ENCODE measurements around the gene LAYN.

LAYN gene

GRCh38 chr11:111548525-111548924, 8.0 kb downstream of the LAYN start:
- TF ChIP-seq CTCF (IDR thresholded peaks at IDR 0.05; ENCODE audit: low read length, missing control alignments), result no peak
- no peak for DNase-seq (ENCODE audit: low read depth)
- H3K4me3 ChIP-seq (replicated peaks; ENCODE audit: low read depth, low read length), result no peak overlapping the region

- no peak for DNase-seq (ENCODE audit: low read depth)
- TF ChIP-seq CTCF (IDR thresholded peaks at IDR 0.05; ENCODE audit: low read length, missing control alignments), result no peak
- H3K4me3 ChIP-seq (replicated peaks; ENCODE audit: low read depth, low read length), result no peak overlapping the region
Observed at GRCh38 chr11:111549196-111549868, 8.8 kb downstream of the LAYN start.

- H3K4me3 ChIP-seq (replicated peaks; ENCODE audit: low read depth, low read length), result no peak overlapping the region
- DNase-seq (ENCODE audit: low read depth), result no peak
- TF ChIP-seq CTCF (IDR thresholded peaks at IDR 0.05; ENCODE audit: low read length, missing control alignments), result no peak
Observed at GRCh38 chr11:111549869-111550203, 9.3 kb downstream of the LAYN start.

GRCh38 chr11:111550258-111550657, 9.7 kb downstream of the LAYN start:
- no peak overlapping the region for H3K4me3 ChIP-seq (replicated peaks; ENCODE audit: low read depth, low read length)
- no peak for DNase-seq (ENCODE audit: low read depth)
- TF ChIP-seq CTCF (IDR thresholded peaks at IDR 0.05; ENCODE audit: low read length, missing control alignments), result no peak

- H3K4me3 ChIP-seq (replicated peaks; ENCODE audit: low read depth, low read length), result no peak overlapping the region
- no peak for DNase-seq (ENCODE audit: low read depth)
- TF ChIP-seq CTCF (IDR thresholded peaks at IDR 0.05; ENCODE audit: low read length, missing control alignments), result no peak
Observed at GRCh38 chr11:111554532-111554931, 14.0 kb downstream of the LAYN start.

GRCh38 chr11:111555255-111555654, 14.7 kb downstream of the LAYN start:
- TF ChIP-seq CTCF (IDR thresholded peaks at IDR 0.05; ENCODE audit: low read length, missing control alignments), result no peak
- no peak for DNase-seq (ENCODE audit: low read depth)
- no peak overlapping the region for H3K4me3 ChIP-seq (replicated peaks; ENCODE audit: low read depth, low read length)

- H3K4me3 ChIP-seq (replicated peaks; ENCODE audit: low read depth, low read length), result no peak overlapping the region
- DNase-seq (ENCODE audit: low read depth), result peak; percentile 84
- TF ChIP-seq CTCF (IDR thresholded peaks at IDR 0.05; ENCODE audit: low read length, missing control alignments), result no peak
Observed at GRCh38 chr11:111557425-111558111, 17.0 kb downstream of the LAYN start.
